Measurements from ENCODE around the gene TOMM20L.

DNA sequence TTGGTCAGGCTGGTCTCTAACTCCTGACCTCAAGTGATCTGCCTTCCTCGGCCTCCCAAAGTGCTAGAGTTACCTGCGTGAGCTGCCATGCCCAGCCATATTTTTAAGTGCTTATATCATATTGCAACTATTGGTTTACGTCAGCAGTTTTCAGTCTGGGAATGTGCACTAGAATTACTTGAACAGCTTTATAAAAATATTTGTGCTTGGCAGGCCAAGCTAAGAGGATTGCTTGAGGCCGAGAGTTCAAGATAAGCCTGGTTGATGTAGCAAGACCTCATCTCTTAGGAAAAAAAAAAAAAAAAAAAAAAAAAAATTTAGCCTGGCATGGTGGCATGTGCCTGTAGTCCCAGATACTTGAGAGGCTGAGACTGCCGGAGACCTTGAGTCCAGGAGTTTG lies 48.9 kb downstream of the TOMM20L start:
- no peak for TF ChIP-seq POLR2A (IDR thresholded peaks at IDR 0.05)
- TF ChIP-seq, protein P1, sequence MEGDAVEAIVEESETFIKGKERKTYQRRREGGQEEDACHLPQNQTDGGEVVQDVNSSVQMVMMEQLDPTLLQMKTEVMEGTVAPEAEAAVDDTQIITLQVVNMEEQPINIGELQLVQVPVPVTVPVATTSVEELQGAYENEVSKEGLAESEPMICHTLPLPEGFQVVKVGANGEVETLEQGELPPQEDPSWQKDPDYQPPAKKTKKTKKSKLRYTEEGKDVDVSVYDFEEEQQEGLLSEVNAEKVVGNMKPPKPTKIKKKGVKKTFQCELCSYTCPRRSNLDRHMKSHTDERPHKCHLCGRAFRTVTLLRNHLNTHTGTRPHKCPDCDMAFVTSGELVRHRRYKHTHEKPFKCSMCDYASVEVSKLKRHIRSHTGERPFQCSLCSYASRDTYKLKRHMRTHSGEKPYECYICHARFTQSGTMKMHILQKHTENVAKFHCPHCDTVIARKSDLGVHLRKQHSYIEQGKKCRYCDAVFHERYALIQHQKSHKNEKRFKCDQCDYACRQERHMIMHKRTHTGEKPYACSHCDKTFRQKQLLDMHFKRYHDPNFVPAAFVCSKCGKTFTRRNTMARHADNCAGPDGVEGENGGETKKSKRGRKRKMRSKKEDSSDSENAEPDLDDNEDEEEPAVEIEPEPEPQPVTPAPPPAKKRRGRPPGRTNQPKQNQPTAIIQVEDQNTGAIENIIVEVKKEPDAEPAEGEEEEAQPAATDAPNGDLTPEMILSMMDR (IDR thresholded peaks at IDR 0.05): no peak
